SK-N-SH treated with all-trans-retinoic acid at 6 μM for 48 hours (cell line): Measurements from ENCODE around the gene RFX4.

Experiments
- ATAC-seq: fragments of 200-7000 bp; cut with Tn5 transposase; 3 replicates; pipeline ENCODE4 v1.9.1; 2020; ENCODE audit warnings: mild to moderate bottlenecking, moderate library complexity
- ARNTL ChIP-seq: fragments of 450-650 bp; formaldehyde crosslinking; IDR thresholded peaks from 2 replicates; pipeline ENCODE4 v1.5.0; 2020; ENCODE audit warnings: low read depth, mild to moderate bottlenecking, moderate library complexity, borderline replicate concordance
- BACH2 ChIP-seq: fragments of 250-450 bp; sonication (Bioruptor Pico); IDR thresholded peaks from 2 replicates; pipeline ENCODE4 v1.9.0; 2021; ENCODE audit warnings: mild to moderate bottlenecking, borderline replicate concordance
- CREB5 ChIP-seq: fragments of 250-450 bp; sonication (Bioruptor Pico); IDR thresholded peaks from 2 replicates; pipeline ENCODE4 v1.5.1; 2020; ENCODE audit warnings: low read depth, mild to moderate bottlenecking, moderate library complexity
- CSRNP3 ChIP-seq: fragments of 250-450 bp; sonication (Bioruptor Pico); IDR thresholded peaks from 2 replicates; pipeline ENCODE4 v1.5.1; 2021; ENCODE audit warnings: mild to moderate bottlenecking, moderate library complexity
- ESRRG ChIP-seq: fragments of 250-450 bp; sonication (Bioruptor Pico); IDR thresholded peaks from 2 replicates; pipeline ENCODE4 v1.6.1; 2021; ENCODE audit warnings: mild to moderate bottlenecking
- GLIS3 ChIP-seq: fragments of 250-450 bp; sonication (Bioruptor Pico); IDR thresholded peaks from 2 replicates; pipeline ENCODE4 v1.5.0; 2020; ENCODE audit warnings: mild to moderate bottlenecking, moderate library complexity
- ISL1 ChIP-seq: fragments of 250-450 bp; sonication (Bioruptor Pico); IDR thresholded peaks from 2 replicates; pipeline ENCODE4 v2.1.2; 2022; ENCODE audit warnings: mild to moderate bottlenecking, moderate library complexity
- OSR1 ChIP-seq: fragments of 250-450 bp; sonication (Bioruptor Pico); IDR thresholded peaks from 2 replicates; pipeline ENCODE4 v1.8.0; 2022; ENCODE audit warnings: moderate library complexity, mild to moderate bottlenecking, inconsistent platforms
- PATZ1 ChIP-seq: fragments of 250-450 bp; sonication (Bioruptor Pico); IDR thresholded peaks from 2 replicates; pipeline ENCODE4 v1.8.0; 2020; ENCODE audit warnings: mild to moderate bottlenecking, moderate library complexity, borderline replicate concordance
- PPARA ChIP-seq: fragments of 250-450 bp; sonication (Bioruptor Pico); IDR thresholded peaks from 2 replicates; pipeline ENCODE4 v1.5.0; 2020; ENCODE audit warnings: mild to moderate bottlenecking, borderline replicate concordance
- RARB ChIP-seq: fragments of 250-450 bp; sonication (Bioruptor Pico); IDR thresholded peaks from 2 replicates; pipeline ENCODE4 v1.8.0; 2021; ENCODE audit warnings: mild to moderate bottlenecking, moderate library complexity
- TCF4 ChIP-seq: fragments of 250-450 bp; sonication (Bioruptor Pico); IDR thresholded peaks from 2 replicates; pipeline ENCODE4 v1.8.0; 2021; ENCODE audit warnings: mild to moderate bottlenecking, moderate library complexity, borderline replicate concordance
- TOX ChIP-seq: fragments of 250-450 bp; sonication (Bioruptor Pico); IDR thresholded peaks from 2 replicates; pipeline ENCODE4 v1.8.0; 2021; ENCODE audit warnings: mild to moderate bottlenecking, moderate library complexity, borderline replicate concordance
- ZFP30 ChIP-seq: fragments of 450-650 bp; formaldehyde crosslinking; IDR thresholded peaks from 2 replicates; pipeline ENCODE4 v1.5.0; 2022; ENCODE audit warnings: mild to moderate bottlenecking, moderate library complexity
- ZNF565 ChIP-seq: fragments of 450-650 bp; formaldehyde crosslinking; conservative IDR thresholded peaks from 2 replicates; pipeline ENCODE4 v1.5.0; 2020; ENCODE audit warnings: low read depth, mild to moderate bottlenecking, moderate library complexity
- ZNF70 ChIP-seq: fragments of 450-650 bp; formaldehyde crosslinking; IDR thresholded peaks from 2 replicates; pipeline ENCODE4 v1.5.0; 2020; ENCODE audit warnings: mild to moderate bottlenecking, moderate library complexity
- ZNF8 ChIP-seq: fragments of 450-650 bp; formaldehyde crosslinking; IDR thresholded peaks from 2 replicates; pipeline ENCODE4 v1.5.0; 2020; ENCODE audit warnings: mild to moderate bottlenecking, moderate library complexity
- TF ChIP-seq, protein P1 (sequence below): fragments of 250-450 bp; sonication (Bioruptor Pico); IDR thresholded peaks from 2 replicates; pipeline ENCODE4 v1.5.0; 2020; ENCODE audit warnings: mild to moderate bottlenecking, moderate library complexity
- TF ChIP-seq, protein P2 (sequence below): fragments of 250-450 bp; sonication (Bioruptor Pico); IDR thresholded peaks from 2 replicates; pipeline ENCODE4 v1.8.0; 2021; ENCODE audit warnings: low read depth, mild to moderate bottlenecking, moderate library complexity, borderline replicate concordance

Gene RFX4

GRCh38 chr12:106590601-106591000 is 7.8 kb downstream of the RFX4 start:
- ATAC-seq: no peak
- TF ChIP-seq PATZ1 (CRISPR knock-in tag): no peak
- TF ChIP-seq TOX: no peak
- TF ChIP-seq, protein P1, sequence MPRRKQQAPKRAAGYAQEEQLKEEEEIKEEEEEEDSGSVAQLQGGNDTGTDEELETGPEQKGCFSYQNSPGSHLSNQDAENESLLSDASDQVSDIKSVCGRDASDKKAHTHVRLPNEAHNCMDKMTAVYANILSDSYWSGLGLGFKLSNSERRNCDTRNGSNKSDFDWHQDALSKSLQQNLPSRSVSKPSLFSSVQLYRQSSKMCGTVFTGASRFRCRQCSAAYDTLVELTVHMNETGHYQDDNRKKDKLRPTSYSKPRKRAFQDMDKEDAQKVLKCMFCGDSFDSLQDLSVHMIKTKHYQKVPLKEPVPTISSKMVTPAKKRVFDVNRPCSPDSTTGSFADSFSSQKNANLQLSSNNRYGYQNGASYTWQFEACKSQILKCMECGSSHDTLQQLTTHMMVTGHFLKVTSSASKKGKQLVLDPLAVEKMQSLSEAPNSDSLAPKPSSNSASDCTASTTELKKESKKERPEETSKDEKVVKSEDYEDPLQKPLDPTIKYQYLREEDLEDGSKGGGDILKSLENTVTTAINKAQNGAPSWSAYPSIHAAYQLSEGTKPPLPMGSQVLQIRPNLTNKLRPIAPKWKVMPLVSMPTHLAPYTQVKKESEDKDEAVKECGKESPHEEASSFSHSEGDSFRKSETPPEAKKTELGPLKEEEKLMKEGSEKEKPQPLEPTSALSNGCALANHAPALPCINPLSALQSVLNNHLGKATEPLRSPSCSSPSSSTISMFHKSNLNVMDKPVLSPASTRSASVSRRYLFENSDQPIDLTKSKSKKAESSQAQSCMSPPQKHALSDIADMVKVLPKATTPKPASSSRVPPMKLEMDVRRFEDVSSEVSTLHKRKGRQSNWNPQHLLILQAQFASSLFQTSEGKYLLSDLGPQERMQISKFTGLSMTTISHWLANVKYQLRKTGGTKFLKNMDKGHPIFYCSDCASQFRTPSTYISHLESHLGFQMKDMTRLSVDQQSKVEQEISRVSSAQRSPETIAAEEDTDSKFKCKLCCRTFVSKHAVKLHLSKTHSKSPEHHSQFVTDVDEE (CRISPR knock-in tag): no peak
- no peak for TF ChIP-seq ESRRG (CRISPR knock-in tag)
- no peak for TF ChIP-seq ZNF8
- no peak for TF ChIP-seq ZFP30 (CRISPR knock-in tag)
- TF ChIP-seq ARNTL: no peak
- TF ChIP-seq, protein P2, sequence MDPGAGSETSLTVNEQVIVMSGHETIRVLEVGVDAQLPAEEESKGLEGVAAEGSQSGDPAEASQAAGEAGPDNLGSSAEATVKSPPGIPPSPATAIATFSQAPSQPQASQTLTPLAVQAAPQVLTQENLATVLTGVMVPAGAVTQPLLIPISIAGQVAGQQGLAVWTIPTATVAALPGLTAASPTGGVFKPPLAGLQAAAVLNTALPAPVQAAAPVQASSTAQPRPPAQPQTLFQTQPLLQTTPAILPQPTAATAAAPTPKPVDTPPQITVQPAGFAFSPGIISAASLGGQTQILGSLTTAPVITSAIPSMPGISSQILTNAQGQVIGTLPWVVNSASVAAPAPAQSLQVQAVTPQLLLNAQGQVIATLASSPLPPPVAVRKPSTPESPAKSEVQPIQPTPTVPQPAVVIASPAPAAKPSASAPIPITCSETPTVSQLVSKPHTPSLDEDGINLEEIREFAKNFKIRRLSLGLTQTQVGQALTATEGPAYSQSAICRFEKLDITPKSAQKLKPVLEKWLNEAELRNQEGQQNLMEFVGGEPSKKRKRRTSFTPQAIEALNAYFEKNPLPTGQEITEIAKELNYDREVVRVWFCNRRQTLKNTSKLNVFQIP (CRISPR knock-in tag): no peak
- TF ChIP-seq, all 23 proteins: peak for 0

DNA sequence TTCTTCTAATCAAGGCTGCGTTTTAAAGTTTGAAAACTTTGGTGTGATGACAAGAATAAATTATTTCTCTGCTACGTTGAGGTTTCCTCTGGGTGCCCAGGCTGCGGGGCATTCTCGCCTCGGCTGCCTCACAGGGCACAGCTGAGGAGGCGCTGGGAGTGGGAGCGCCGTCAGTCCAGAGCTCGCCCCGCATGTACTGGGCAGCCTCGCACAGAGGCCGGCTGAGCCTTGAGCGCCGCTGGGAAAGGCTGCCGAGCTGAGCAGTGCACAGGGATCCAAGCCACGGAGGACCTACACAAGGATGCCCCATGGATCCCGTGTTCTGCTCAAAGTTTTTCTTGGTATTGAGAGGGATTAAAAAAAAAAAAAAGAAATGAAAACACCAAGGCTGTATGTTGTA is 11.6 kb downstream of the RFX4 start:
- no peak for TF ChIP-seq PPARA (CRISPR knock-in tag)
- no peak for TF ChIP-seq TOX
- TF ChIP-seq ZNF70: no peak
- TF ChIP-seq ZNF8: no peak
- TF ChIP-seq CSRNP3: no peak
- no peak for TF ChIP-seq ZNF565 (CRISPR knock-in tag)
- TF ChIP-seq GLIS3 (CRISPR knock-in tag): no peak
- TF ChIP-seq ESRRG (CRISPR knock-in tag): no peak
- TF ChIP-seq TCF4: no peak
- TF ChIP-seq PATZ1 (CRISPR knock-in tag): no peak
- no peak for TF ChIP-seq RARB (CRISPR knock-in tag)
- TF ChIP-seq BACH2 (CRISPR knock-in tag): no peak
- TF ChIP-seq CREB5 (CRISPR knock-in tag): no peak
- TF ChIP-seq, protein P1 (CRISPR knock-in tag): no peak
- no peak for TF ChIP-seq OSR1 (CRISPR knock-in tag)
- TF ChIP-seq ARNTL: no peak
- no peak for TF ChIP-seq ISL1 (CRISPR knock-in tag)
- TF ChIP-seq ZFP30 (CRISPR knock-in tag): no peak
- TF ChIP-seq, all 23 proteins: peak for 0
- ATAC-seq: peak; percentile 34; the same call in 1 of the 3 replicates
